HG03575 (cell line): ENCODE results near the gene TRIM15.

Source experiments
- ATAC-seq: cut with Tn5 transposase; IDR thresholded peaks from one replicate; pipeline ENCODE4 v1.9.1; 2021; ENCODE audit not compliant: unreplicated experiment, insufficient number of reproducible peaks, low FRiP score; ENCODE audit errors: extremely low read depth

The TRIM15 gene

DNA sequence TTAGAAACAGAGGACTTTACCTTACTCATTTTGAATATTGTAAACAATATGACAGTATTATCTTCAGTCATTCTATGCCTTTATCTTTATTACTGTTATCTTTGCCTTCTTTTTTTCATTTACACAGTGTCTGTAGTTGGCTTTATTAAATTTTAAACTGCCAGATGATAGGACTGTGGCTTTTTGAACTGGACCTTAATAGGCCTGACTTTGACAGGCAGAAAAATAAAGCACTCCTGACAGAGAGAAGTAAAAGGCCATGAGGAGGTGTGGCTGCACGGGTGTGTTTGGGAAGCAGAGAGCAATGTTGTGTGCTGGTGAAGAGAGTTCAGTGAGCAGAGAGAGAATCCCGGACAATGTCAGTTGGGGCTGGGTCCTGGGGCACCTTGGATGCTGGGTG lies 19.6 kb upstream of the TRIM15 start:
- no peak for ATAC-seq

DNA sequence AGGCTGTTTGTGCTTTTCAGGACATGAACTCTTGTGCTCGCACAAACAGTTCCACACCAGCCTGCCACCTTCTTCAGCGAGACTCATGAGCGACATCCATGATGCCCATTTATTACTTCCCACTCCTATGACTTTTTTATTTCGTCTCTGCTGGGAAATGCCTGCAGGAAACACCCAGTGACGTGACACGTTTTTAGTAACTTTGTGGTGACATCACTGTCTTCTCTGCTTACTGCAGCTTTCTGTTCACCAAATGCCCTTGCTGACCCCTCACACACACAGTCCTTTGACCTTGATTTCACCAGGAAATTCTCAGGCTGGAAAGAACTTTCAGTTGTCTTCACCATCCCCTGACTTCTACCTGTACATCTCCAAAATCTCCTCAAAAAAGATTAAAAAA lies 18.5 kb upstream of the TRIM15 start:
- no peak for ATAC-seq

DNA sequence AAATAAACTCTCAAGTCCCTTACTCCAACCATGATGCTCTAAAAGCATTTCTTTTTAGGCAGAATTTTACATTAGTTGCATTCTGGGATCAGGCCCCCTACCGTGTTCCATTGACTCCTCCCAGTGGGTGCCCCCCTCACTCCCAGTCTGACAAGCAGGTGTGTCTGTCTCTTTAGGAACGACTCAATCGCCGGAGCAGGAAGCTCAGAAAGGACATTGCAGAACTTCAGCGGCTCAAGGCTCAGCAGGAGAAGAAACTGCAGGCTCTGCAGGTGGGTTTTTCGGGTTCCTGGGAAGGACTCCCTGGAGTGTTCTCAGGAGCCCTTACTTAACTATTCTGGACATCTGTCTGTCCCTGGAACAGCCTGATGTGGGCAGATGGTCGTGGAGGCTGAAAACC lies 17.5 kb upstream of the TRIM15 start:
- no peak for ATAC-seq

DNA sequence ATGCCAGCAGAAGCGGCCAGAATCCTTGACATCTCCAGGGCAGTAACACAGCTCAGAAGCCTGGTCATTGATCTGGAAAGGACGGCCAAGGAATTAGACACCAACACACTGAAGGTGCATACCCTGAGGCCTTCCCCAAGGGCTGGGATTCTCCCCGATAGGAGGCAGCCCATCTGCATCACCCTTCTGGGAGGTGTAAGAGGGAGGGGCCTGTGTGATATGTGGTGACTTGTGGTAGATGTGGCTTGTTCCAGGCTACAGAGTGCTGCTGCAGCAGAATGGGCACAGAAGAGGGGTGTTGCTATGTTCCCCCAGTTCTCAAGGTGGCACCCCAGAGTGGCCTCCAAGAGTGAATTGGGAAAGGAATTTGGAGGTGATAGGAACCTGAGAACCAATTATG lies 16.2 kb upstream of the TRIM15 start:
- no peak for ATAC-seq

DNA sequence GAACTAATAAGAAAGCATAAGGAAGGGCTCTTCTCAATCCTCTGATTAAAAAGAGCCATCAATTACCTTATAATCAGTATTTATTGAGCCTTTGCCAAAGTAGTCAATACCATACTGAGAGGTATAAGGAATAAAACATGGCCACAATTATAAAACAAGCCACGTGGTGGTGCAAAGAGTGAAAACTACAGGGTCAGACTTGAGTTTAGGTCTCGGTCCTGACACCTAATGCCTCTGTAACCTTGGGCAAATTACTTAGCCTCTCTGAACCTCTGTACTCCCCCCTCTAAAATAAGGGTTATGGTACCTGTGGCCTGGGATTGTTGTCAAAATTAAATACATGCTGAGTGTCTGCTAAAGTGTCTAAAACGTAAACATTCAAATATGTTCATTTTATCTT lies 14.1 kb upstream of the TRIM15 start:
- ATAC-seq = no peak

DNA sequence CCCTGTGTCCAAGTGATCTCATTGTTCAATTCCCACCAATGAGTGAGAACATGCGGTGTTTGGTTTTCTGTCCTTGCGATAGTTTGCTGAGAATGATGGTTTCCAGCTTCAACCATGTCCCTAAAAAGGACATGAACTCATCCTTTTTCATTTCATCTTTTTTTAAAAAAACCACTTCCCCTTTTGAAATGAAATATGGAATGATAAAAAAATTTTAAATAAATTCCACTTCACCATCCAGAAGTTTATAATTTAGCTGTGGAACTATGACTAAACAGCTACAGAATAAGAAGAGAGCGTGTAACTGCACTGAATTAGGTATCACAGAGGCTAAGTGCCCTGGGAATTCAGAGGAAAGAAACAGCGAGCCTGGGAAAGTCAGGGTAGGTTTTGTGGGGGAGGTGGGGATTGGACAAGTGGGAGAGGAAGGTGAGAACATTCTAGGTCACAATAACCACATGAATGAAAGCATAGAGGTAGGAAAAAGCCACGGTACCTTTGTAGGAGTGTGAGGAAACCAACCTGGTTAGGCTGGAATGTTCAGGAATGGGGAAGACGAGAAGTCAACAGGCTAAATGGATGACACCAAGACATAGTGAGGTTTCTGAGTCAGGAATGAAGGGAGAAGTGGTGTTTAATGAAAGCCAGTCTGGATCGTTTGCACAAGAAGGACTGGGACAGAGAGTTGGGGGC lies 13.3 kb upstream of the TRIM15 start:
- ATAC-seq = no peak

DNA sequence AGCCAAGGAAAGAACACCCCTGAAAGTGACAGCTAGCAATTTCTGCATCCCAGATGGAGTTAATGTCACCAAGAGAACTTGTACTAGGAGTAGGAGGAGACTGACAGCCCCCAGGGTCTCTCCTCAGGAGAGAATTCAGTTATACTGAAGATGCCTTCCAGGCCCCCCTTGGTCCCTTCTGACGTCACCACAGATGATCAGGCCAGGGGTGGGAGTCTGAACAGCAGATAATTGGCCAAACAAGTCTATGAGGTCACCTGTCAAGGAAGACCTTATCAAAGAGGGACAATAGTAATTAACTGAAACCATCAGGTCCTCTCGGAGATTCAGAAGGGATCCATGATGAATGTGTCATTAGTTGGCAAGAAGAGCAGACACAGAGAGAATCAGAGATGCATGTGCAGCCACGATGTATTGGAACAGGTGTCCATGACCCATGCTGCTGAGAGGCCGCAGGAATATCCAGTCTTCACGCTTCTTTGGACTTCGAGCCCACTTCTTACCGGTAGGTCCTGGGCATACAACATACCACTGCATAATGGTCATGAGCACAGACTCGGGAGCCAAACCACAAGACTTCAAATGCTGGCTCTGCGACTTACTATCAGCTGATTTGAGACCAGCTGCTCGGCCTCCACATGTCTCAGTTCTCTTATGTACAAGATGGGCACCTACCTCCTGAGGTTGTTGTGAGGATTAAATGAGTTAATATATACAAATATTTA lies 12.5 kb upstream of the TRIM15 start:
- ATAC-seq = no peak

DNA sequence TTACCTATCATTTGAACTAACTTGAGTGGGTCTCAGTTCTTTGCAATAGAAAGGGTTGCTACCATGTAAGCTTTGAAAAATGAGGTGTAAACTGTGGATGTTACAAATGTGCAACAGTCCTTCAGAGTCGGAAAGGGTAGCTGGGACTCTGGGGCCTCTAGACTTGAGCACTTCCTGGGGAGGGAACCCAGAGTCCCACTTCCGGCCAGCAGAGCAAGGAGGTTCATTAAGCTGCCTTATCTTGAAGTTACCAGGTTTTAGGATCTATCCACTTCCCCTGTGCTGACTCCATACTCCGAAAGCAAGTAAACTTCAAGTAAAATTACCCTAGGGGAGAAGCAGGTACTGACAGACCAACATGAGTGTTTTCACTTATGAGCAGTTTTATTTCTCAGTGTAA lies 11.8 kb upstream of the TRIM15 start:
- ATAC-seq = no peak

DNA sequence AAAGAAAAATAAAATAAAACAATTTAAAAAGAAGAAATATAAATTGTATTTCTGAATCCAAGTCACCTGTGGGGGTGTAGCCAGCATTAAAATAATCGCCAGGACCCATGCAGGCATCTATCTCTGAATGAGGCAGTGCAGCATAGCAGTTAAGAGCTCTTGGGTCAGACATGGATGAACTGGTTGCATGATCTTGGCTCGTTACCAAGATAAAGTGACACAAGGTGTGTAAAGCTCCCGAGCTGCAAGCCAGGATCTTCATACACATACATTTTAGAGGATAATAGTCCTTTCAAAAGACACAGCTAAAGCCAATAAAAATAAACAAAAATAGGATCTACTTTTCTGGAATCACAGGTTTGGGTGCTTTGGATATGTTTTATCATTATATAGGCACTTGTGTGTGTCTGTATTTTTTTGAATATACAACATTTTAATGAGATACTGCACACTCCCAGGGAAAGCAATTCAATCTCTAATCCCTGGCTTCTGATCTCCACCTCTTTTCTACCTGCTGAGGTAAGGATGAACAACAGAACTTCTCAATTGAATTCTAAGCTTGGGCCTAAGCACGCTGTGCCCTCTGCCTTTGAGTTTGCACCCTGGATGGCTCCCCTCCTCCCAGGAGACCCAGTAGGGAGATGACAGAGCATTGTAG lies 11.2 kb upstream of the TRIM15 start:
- ATAC-seq = no peak

DNA sequence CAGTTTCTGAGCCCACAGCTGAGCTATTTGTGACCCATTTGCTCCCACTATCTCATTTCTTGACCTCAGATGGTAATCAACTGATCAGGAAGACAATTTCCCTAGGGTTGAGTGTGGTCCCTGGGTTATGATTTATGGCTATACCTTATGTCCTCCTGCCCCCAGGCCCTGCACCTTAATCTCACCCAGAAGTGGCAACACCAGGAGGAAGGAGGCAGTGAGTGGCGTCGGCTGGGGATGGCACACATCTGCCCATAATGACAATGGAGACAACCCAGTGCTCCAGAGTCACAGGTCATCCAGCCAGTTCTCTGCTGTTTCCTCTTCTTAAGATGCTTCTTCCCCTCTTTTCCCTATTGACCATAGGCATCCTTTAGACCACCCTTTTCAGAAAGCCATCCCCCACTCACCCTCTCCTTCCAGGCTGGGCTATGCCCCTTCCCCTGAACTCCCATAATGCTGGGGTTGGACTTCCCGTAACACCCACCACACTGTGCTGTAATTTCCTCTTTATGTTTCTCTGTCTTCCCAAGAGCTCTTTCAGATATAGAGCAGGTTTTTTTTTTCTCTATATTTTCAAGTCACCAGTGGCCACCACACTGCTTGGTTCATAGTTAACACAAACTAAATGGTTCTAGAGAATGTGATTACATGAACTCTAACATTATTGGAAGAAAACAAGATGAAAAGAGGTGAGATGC lies 10.3 kb upstream of the TRIM15 start:
- no peak for ATAC-seq

DNA sequence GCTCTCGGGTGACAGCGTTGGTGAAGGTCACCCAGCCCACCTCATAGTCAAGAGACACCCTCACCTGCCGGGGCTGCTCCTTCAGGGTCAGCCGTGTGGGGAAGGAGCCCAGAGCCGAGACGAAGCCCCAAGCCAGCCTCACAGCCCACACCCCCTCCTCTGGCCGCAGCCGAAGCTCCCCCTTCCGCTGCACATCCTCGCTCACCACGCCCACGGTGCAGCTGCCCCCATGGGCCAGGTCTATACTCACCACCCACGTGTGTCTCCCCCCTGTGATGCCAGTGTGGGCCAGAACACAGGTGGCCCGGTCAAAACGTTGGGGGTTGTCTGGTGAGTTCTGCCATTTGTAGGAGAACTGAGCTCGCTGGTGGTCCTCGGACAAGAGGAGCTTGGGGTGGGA lies 9.3 kb upstream of the TRIM15 start:
- no peak for ATAC-seq

DNA sequence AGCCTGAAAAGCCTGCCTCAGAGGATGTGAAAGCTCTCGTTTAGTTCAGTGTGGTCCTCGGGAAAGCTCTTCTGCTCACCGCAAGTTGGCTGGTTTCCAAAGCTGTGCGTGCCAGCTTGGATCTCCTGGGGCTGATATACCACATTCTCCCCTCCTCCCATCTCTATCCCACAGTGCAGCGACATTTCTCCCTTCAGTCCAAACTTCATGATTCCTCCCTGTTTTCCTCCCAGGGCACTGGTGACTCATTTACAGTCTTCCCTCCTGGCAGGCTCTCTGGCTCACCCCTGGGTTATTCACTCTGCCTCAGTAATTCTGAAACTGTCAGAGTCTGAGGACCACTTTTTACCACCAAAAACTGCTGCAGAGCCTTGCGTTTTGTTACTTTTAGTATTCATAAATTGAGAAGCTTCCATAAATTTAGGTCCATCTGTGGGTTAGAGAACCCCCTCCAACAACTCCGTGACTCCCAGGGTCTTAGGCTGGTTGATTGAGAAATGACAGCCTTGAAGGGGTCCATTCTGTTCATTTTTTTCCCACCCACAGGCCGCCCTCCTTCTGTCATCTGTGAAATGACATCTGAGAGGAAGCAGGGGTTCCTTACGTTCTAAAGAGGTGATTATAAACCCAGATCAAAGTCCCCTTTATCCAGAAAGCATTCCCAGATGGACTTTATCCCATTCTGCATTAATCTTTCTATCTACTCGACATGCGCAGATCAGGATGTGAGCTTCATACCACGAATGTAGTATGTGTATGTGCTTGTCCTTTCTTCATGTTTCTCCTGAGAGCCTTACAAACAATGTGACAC lies 8.4 kb upstream of the TRIM15 start:
- no peak for ATAC-seq

DNA sequence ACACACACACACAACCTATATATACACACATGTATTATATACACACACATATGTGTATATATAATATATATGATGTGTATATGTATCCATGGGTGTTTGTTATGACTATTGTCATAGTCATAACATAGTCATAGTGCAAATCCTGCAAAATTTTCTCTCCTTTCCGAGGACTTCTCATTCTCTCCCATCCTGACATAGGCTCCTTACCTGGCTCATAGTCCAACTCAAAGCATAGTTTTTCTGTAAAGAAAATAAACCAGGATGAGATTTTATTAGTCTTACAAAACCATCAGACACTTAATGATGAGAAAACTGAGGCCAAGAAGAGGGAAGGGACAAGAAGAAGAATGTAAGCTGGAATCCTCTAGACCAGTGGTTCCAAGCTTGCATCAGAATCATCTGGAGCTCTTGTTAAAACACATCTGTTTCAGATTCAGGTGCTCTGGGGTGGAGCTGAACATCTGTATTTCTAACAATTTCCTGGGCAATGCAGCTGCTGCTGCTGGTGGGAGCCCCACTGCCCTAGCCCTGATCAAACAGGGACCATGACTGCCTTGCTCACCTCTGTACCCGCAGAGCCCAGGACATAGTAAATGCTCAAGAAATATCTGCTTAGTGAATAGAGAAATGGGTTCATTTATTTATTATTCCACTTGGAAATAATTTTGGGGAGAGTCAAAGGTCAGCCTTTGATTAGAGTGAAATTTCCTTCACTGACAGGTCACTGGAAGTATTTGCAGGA lies 7.7 kb upstream of the TRIM15 start:
- ATAC-seq = no peak

DNA sequence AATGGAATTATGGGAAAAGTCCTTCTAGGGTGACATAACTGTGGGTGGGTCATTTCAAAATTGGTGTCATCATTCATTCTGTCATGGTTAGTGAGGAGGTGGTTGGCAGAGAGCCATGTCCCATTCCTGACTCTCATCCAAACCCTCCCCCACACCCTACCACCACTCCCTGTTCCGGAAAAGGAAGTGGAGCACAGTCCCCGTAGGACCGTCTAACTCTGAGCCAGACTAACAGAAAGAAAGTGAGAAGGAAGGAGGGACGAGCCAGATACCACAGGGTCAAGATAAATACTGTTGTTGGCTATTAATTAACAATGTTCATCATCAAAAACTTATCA lies 7.1 kb upstream of the TRIM15 start:
- no peak for ATAC-seq

DNA sequence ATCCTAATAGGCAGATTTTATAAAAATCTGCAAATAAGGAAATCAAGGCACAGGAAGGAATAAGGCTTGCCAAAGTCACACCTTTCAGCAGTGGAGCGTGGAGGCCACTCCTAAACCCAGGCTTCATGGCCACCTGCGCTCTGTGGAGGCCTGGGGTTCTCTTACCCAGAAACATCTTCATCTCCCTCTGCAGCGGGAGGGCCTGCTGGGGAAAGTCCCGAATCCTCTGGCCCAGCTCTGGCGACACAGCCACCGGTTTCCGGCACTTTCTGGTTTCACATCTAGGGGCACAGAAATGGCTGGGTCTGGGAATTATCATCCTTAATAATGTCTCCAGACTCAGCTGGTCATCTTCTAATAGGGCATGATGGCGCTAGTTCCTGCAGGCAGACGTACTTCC lies 6.6 kb upstream of the TRIM15 start:
- no peak for ATAC-seq

DNA sequence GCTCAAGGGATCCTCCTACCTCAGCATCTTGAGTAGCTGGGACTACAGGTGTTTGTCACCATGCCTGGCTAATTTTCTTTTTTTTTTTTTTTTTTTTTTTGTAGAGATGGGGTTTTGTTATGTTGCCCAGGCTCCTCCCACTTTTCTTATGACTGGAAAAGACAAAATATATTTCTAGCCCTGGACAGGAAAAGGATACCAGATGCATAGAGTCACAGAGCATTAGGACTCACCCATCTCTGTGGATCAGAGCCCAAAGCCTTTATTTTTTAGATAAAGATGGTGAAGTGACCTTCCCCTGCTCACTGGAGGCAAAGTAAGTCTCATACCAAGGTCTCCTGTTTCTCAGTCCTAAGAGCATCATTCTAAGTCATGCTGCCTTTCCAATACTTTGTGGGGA lies 5.8 kb upstream of the TRIM15 start:
- no peak for ATAC-seq

DNA sequence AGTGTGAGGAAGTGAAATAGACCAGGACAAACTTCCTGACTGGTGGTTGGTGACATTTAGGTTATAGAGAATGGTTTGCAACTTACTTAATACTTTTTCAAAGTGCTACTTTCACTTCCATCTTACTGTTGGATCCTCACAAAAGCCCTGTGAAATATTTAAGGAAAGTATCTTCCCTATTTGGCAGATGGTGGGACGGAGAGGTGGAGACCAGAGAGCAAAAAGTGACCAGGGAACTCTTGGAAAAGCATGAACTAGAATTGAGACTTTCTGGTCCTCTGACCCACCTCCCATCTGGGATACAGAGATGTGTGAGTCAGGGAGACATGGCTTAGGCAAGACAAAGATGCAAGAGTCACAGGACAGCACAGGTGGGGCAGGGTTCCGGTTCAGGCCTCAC lies 5.3 kb upstream of the TRIM15 start:
- no peak for ATAC-seq

DNA sequence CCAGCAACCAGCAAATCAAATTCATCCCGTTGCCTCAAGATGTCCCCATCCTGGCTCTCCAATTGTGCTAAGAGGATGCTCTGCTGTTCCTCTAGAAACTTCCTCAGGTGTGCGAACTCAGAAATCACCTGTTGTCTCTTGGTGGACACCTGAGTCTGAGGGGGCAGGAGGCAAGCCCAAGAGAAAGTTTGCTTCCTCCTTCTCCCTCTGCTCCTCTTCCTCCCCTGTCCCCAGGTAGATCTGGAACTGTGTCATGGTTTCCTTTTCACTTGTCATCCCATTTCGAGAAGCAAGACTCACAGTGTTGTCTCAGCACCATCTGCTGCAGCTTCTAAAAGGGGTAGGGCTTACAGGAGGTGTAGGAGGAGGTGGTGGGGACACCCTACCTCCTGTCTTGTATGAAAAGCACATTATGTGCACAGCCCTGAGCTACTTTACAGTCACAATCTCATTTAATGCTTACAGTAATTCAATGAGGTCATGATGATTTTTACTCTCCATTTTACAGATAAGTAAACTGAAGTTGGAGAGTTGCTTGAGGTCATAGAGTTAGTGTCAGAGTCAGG lies 4.8 kb upstream of the TRIM15 start:
- ATAC-seq = no peak
